SK-N-SH (cell line): Measurements from ENCODE around the gene BTBD16. TPM values are rescaled to one million over a fixed set of nuclear protein-coding genes. Genes with fewer than 3 reads are reported as not detected.
A peak's percentile ranks its signal among the peaks of the same experiment; 100 is the strongest.

Experiments used
- CTCF ChIA-PET: fragments of 300-600, 350-600 bp; formaldehyde crosslinking; extraction: SDS; loops from one replicate; lab custom pipeline; 2021; lab: Yijun Ruan, JAX
- POLR2A ChIA-PET: fragments of 350-600 bp; sonication (Branson Sonifier 250); formaldehyde crosslinking; extraction: SDS; loops from one replicate; lab custom pipeline; 2020; ENCODE audit warnings: antibody characterized with exemption, inconsistent platforms; lab: Yijun Ruan, JAX
- DNase-seq: peaks from one replicate; pipeline ENCODE4 v3.0.0; 2012
- H2AFZ ChIP-seq: fragments of 200-600 bp; sonication (generic); 2 replicates; pipeline ENCODE4 v1.8.1; 2016; ENCODE audit warnings: antibody characterized with exemption, mild to moderate bottlenecking, low read depth
- H3F3A ChIP-seq: fragments of 200-600 bp; sonication (generic); replicated peaks from 2 replicates; pipeline ENCODE3; 2016; ENCODE audit warnings: antibody characterized with exemption, mild to moderate bottlenecking; ENCODE audit not compliant: insufficient read depth
- H3K27ac ChIP-seq, 2 experiments: fragments of 200-500 bp in 1 of 2; fragments of 200-600 bp in 1 of 2; sonication (Bioruptor generic) in 1 of 2; sonication (generic), shearing (Covaris generic) in 1 of 2; 2 replicates each; pipeline versions ENCODE4 v1.5.1 to v1.6.1; 2014 to 2016; ENCODE audit warnings: low read depth in 2 of 2, inconsistent platforms in 1 of 2, low read length in 1 of 2, mild to moderate bottlenecking in 1 of 2, mixed read lengths in 1 of 2
- H3K27me3 ChIP-seq: fragments of 200-600 bp; sonication (generic), shearing (Covaris generic); 2 replicates; pipeline ENCODE4 v1.6.1; 2016; ENCODE audit warnings: mixed run types; ENCODE audit not compliant: insufficient read depth
- H3K36me3 ChIP-seq, 2 experiments: fragments of 200-500 bp in 1 of 2; fragments of 200-600 bp in 1 of 2; sonication (Bioruptor generic) in 1 of 2; sonication (generic) in 1 of 2; replicated peaks in 1 of 2; 2 replicates each; pipeline versions ENCODE3 to v1.5.1; 2014 to 2016; ENCODE audit warnings: low read length in 1 of 2, mild to moderate bottlenecking in 1 of 2; ENCODE audit not compliant: insufficient read depth in 2 of 2, control insufficient read depth in 1 of 2
- H3K4me1 ChIP-seq, 2 experiments: fragments of 200-500 bp in 1 of 2; fragments of 200-600 bp in 1 of 2; sonication (Bioruptor generic) in 1 of 2; sonication (generic), shearing (Covaris generic) in 1 of 2; 2 replicates each; pipeline versions ENCODE4 v1.5.1 to v1.6.1; 2014 to 2016; ENCODE audit warnings: low read depth in 1 of 2, low read length in 1 of 2, mixed run types in 1 of 2; ENCODE audit not compliant: insufficient read depth in 2 of 2, control insufficient read depth in 1 of 2
- H3K4me2 ChIP-seq: fragments of 200-600 bp; sonication (generic), shearing (Covaris generic); 2 replicates; pipeline ENCODE4 v1.6.1; 2017; ENCODE audit warnings: mixed run types
- H3K4me3 ChIP-seq, 2 experiments: fragments of 200-500 bp in 1 of 2; fragments of 200-600 bp in 1 of 2; sonication (Bioruptor generic) in 1 of 2; sonication (generic), shearing (Covaris generic) in 1 of 2; 2 replicates each; pipeline versions ENCODE4 v1.5.1 to v1.8.1; 2014 to 2016; ENCODE audit warnings: low read depth in 2 of 2, inconsistent platforms in 1 of 2, low read length in 1 of 2, mild to moderate bottlenecking in 1 of 2, mixed read lengths in 1 of 2, moderate library complexity in 1 of 2
- H3K79me2 ChIP-seq: fragments of 200-600 bp; sonication (generic); 2 replicates; pipeline ENCODE4 v1.8.1; 2017; ENCODE audit warnings: mild to moderate bottlenecking; ENCODE audit not compliant: insufficient read depth
- H3K9ac ChIP-seq: fragments of 200-600 bp; sonication (generic); 2 replicates; pipeline ENCODE4 v1.6.1; 2017; ENCODE audit warnings: mixed run types
- H3K9me2 ChIP-seq: fragments of 200-600 bp; sonication (generic); 2 replicates; pipeline ENCODE4 v1.6.1; 2017; ENCODE audit warnings: mixed run types
- H3K9me3 ChIP-seq: fragments of 200-600 bp; sonication (generic); 2 replicates; pipeline ENCODE4 v1.6.1; 2017; ENCODE audit warnings: mixed run types, mild to moderate bottlenecking, moderate library complexity
- H4K20me1 ChIP-seq: fragments of 200-600 bp; sonication (generic); 2 replicates; pipeline ENCODE4 v1.6.1; 2017; ENCODE audit warnings: mild to moderate bottlenecking, mixed run types; ENCODE audit not compliant: insufficient read depth
- CHD2 ChIP-seq: fragments of 150-350 bp; IDR thresholded peaks from 2 replicates; pipeline ENCODE4 v1.6.1; 2018; ENCODE audit warnings: low read length; ENCODE audit not compliant: partially characterized antibody
- EP300 ChIP-seq, 2 experiments: IDR thresholded peaks; 2 replicates each; pipeline versions ENCODE4 v1.4.0 to v1.6.1; 2012; ENCODE audit warnings: borderline replicate concordance in 1 of 2, low read depth in 1 of 2, low read length in 1 of 2
- EZH2phosphoT487 ChIP-seq: fragments of 200-600 bp; sonication (generic); IDR thresholded peaks from 2 replicates; pipeline ENCODE4 v1.6.1; 2017; ENCODE audit warnings: low read depth, mixed run types, mild to moderate bottlenecking, antibody characterized with exemption, moderate library complexity, borderline replicate concordance
- FOXJ3 ChIP-seq: sonication (generic); formaldehyde crosslinking; IDR thresholded peaks from 2 replicates; pipeline ENCODE4 v1.5.1; 2020; ENCODE audit warnings: mild to moderate bottlenecking, missing genetic modification reagents
- FOXM1 ChIP-seq: IDR thresholded peaks from 2 replicates; pipeline ENCODE4 v1.4.0; 2012; ENCODE audit warnings: low read depth, mild to moderate bottlenecking
- GABPA ChIP-seq: IDR thresholded peaks from 2 replicates; pipeline ENCODE4 v1.4.0; 2012; ENCODE audit warnings: low read depth, mild to moderate bottlenecking
- MEF2A ChIP-seq: IDR thresholded peaks from 2 replicates; pipeline ENCODE4 v1.4.0; 2012; ENCODE audit warnings: low read depth, borderline replicate concordance
- MXI1 ChIP-seq: IDR thresholded peaks from 2 replicates; pipeline ENCODE4 v1.6.1; 2012; ENCODE audit warnings: mild to moderate bottlenecking, low read depth, low read length, improper control_type of control experiment
- NRF1 ChIP-seq: IDR thresholded peaks from 2 replicates; pipeline ENCODE4 v1.6.1; 2012; ENCODE audit warnings: low read depth, mild to moderate bottlenecking, low read length
- REST ChIP-seq: IDR thresholded peaks from 2 replicates; pipeline ENCODE4 v1.6.1; 2012; ENCODE audit warnings: mild to moderate bottlenecking, low read depth, low read length, moderate library complexity
- RXRA ChIP-seq: IDR thresholded peaks from 2 replicates; pipeline ENCODE4 v1.4.0; 2012; ENCODE audit warnings: low read depth, mild to moderate bottlenecking, borderline replicate concordance
- SIN3A ChIP-seq: IDR thresholded peaks from 2 replicates; pipeline ENCODE4 v1.6.1; 2012; ENCODE audit warnings: low read depth, mild to moderate bottlenecking, low read length, moderate library complexity, borderline replicate concordance
- TAF1 ChIP-seq: IDR thresholded peaks from 2 replicates; pipeline ENCODE4 v1.6.1; 2012; ENCODE audit warnings: low read depth, mild to moderate bottlenecking, low read length, moderate library complexity, borderline replicate concordance
- TCF12 ChIP-seq: IDR thresholded peaks from 2 replicates; pipeline ENCODE4 v1.4.0; 2012
- TEAD4 ChIP-seq: IDR thresholded peaks from 2 replicates; pipeline ENCODE4 v1.4.0; 2012; ENCODE audit warnings: mild to moderate bottlenecking, borderline replicate concordance; ENCODE audit not compliant: insufficient read depth
- WGBS: methylation state at CpG from one replicate; pipeline ENCODE4 v1.1.6; 2017; ENCODE audit warnings: low lambda C conversion rate; 5-methylcytosine and 5-hydroxymethylcytosine counted together
- polyA plus RNA-seq, 3 experiments: library from polyadenylated mRNA; depleted of rRNA; stranded (reverse); fragments of >200 nt; gene quantifications; 2 replicates each; pipeline ENCODE4 v1.2.3, GENCODE V29; 2012
- TF ChIP-seq, protein P1 (sequence below): IDR thresholded peaks from 2 replicates; pipeline ENCODE4 v1.4.0; 2012; ENCODE audit warnings: low read depth, borderline replicate concordance
- TF ChIP-seq, protein P2 (sequence below): fragments of 150-350 bp; IDR thresholded peaks from 2 replicates; pipeline ENCODE4 v1.6.1; 2016; ENCODE audit warnings: mild to moderate bottlenecking, low read depth, low read length
- TF ChIP-seq, protein P3 (sequence below): IDR thresholded peaks from 2 replicates; pipeline ENCODE4 v1.4.0; 2012; ENCODE audit warnings: low read depth

Gene BTBD16
- polyA plus RNA-seq, 1 of the 3 experiments (the other 2 are of a cell fraction) = not detected

GRCh38 chr10:122308417-122309141 lies 37.5 kb downstream of the BTBD16 start:
- no peak for TF ChIP-seq FOXJ3
- no peak for TF ChIP-seq MEF2A
- no peak for TF ChIP-seq EP300 (IDR thresholded peaks at IDR 0.05; ENCODE audit: borderline replicate concordance in 1 of 2, low read depth in 1 of 2, low read length in 1 of 2)
- TF ChIP-seq, protein P1, sequence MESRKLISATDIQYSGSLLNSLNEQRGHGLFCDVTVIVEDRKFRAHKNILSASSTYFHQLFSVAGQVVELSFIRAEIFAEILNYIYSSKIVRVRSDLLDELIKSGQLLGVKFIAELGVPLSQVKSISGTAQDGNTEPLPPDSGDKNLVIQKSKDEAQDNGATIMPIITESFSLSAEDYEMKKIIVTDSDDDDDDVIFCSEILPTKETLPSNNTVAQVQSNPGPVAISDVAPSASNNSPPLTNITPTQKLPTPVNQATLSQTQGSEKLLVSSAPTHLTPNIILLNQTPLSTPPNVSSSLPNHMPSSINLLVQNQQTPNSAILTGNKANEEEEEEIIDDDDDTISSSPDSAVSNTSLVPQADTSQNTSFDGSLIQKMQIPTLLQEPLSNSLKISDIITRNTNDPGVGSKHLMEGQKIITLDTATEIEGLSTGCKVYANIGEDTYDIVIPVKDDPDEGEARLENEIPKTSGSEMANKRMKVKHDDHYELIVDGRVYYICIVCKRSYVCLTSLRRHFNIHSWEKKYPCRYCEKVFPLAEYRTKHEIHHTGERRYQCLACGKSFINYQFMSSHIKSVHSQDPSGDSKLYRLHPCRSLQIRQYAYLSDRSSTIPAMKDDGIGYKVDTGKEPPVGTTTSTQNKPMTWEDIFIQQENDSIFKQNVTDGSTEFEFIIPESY = no peak
- TF ChIP-seq FOXM1 = no peak
- TF ChIP-seq GABPA = no peak
- no peak for TF ChIP-seq REST
- no peak for TF ChIP-seq RXRA
- TF ChIP-seq TEAD4 = no peak
- TF ChIP-seq, protein P2, sequence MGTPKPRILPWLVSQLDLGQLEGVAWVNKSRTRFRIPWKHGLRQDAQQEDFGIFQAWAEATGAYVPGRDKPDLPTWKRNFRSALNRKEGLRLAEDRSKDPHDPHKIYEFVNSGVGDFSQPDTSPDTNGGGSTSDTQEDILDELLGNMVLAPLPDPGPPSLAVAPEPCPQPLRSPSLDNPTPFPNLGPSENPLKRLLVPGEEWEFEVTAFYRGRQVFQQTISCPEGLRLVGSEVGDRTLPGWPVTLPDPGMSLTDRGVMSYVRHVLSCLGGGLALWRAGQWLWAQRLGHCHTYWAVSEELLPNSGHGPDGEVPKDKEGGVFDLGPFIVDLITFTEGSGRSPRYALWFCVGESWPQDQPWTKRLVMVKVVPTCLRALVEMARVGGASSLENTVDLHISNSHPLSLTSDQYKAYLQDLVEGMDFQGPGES = no peak
- no peak for TF ChIP-seq NRF1
- no peak for TF ChIP-seq CHD2
- TF ChIP-seq TCF12 = no peak
- no peak for TF ChIP-seq TAF1
- no peak for TF ChIP-seq SIN3A
- no peak for TF ChIP-seq MXI1
- TF ChIP-seq, protein P3, sequence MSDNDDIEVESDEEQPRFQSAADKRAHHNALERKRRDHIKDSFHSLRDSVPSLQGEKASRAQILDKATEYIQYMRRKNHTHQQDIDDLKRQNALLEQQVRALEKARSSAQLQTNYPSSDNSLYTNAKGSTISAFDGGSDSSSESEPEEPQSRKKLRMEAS = no peak
- no peak for TF ChIP-seq EZH2phosphoT487
- POLR2A ChIA-PET = no interaction called here
- peak overlapping the region; percentile 45 to 88; a peak in 3 of 4 replicates for H3K27ac ChIP-seq
- H4K20me1 ChIP-seq = no peaks in the 10 kb centered on the region
- peak overlapping the region; percentile 53; the same call in 1 of the 2 replicates for H3K9ac ChIP-seq
- CTCF ChIA-PET = interaction anchor here (0.9 to 3.0 kb wide), 4 partner anchors 10 to 257 kb away, joined by 3 to 15 read pairs (median 12); no protein-coding TSS in a partner anchor
- H3K9me3 ChIP-seq = no peaks in the 10 kb centered on the region
- no peaks in the 10 kb centered on the region for H3K36me3 ChIP-seq
- H3K4me3 ChIP-seq = peak overlapping the region in 1 of 2 experiments; percentile 45; a peak in 2 of 4 replicates
- H3K9me2 ChIP-seq = no peaks in the 10 kb centered on the region
- 74% methylated on average over 7 of the region's 7 CpGs for WGBS
- H3F3A ChIP-seq = peaks cover 11% of the 10 kb centered on the region
- DNase-seq = no peak
- H3K27me3 ChIP-seq = no peaks in the 10 kb centered on the region
- H3K4me2 ChIP-seq = peak overlapping the region; percentile 51
- peaks cover 0 to 9% of the 10 kb centered on the region in 2 experiments; a peak in 2 of 4 replicates for H3K4me1 ChIP-seq
- no peaks in the 10 kb centered on the region for H3K79me2 ChIP-seq
- peak overlapping the region; percentile 82 for H2AFZ ChIP-seq
